SK-N-SH treated with all-trans-retinoic acid at 6 μM for 48 hours (cell line): Measurements from ENCODE around the gene PEMT.

ENCODE experiments used
- ATAC-seq: fragments of 200-7000 bp; cut with Tn5 transposase; 3 replicates; pipeline ENCODE4 v1.9.1; 2020; ENCODE audit warnings: mild to moderate bottlenecking, moderate library complexity
- ARNTL ChIP-seq: fragments of 450-650 bp; formaldehyde crosslinking; IDR thresholded peaks from 2 replicates; pipeline ENCODE4 v1.5.0; 2020; ENCODE audit warnings: low read depth, mild to moderate bottlenecking, moderate library complexity, borderline replicate concordance
- CREB5 ChIP-seq: fragments of 250-450 bp; sonication (Bioruptor Pico); IDR thresholded peaks from 2 replicates; pipeline ENCODE4 v1.5.1; 2020; ENCODE audit warnings: low read depth, mild to moderate bottlenecking, moderate library complexity
- CSDC2 ChIP-seq: fragments of 250-450 bp; sonication (Bioruptor Pico); IDR thresholded peaks from 2 replicates; pipeline ENCODE4 v1.5.0; 2020; ENCODE audit warnings: mild to moderate bottlenecking, moderate library complexity
- CSRNP3 ChIP-seq: fragments of 250-450 bp; sonication (Bioruptor Pico); IDR thresholded peaks from 2 replicates; pipeline ENCODE4 v1.5.1; 2021; ENCODE audit warnings: mild to moderate bottlenecking, moderate library complexity
- ESRRG ChIP-seq: fragments of 250-450 bp; sonication (Bioruptor Pico); IDR thresholded peaks from 2 replicates; pipeline ENCODE4 v1.6.1; 2021; ENCODE audit warnings: mild to moderate bottlenecking
- GLIS3 ChIP-seq: fragments of 250-450 bp; sonication (Bioruptor Pico); IDR thresholded peaks from 2 replicates; pipeline ENCODE4 v1.5.0; 2020; ENCODE audit warnings: mild to moderate bottlenecking, moderate library complexity
- ISL1 ChIP-seq: fragments of 250-450 bp; sonication (Bioruptor Pico); IDR thresholded peaks from 2 replicates; pipeline ENCODE4 v2.1.2; 2022; ENCODE audit warnings: mild to moderate bottlenecking, moderate library complexity
- OSR1 ChIP-seq: fragments of 250-450 bp; sonication (Bioruptor Pico); IDR thresholded peaks from 2 replicates; pipeline ENCODE4 v1.8.0; 2022; ENCODE audit warnings: moderate library complexity, mild to moderate bottlenecking, inconsistent platforms
- POU6F1 ChIP-seq: fragments of 250-450 bp; sonication (Bioruptor Pico); IDR thresholded peaks from 2 replicates; pipeline ENCODE4 v1.8.0; 2021; ENCODE audit warnings: low read depth, mild to moderate bottlenecking, moderate library complexity, borderline replicate concordance
- PPARA ChIP-seq: fragments of 250-450 bp; sonication (Bioruptor Pico); IDR thresholded peaks from 2 replicates; pipeline ENCODE4 v1.5.0; 2020; ENCODE audit warnings: mild to moderate bottlenecking, borderline replicate concordance
- SNAI2 ChIP-seq: fragments of 250-450 bp; sonication (Bioruptor Pico); IDR thresholded peaks from 2 replicates; pipeline ENCODE4 v1.5.0; 2020; ENCODE audit warnings: mild to moderate bottlenecking, moderate library complexity
- TCF4 ChIP-seq: fragments of 250-450 bp; sonication (Bioruptor Pico); IDR thresholded peaks from 2 replicates; pipeline ENCODE4 v1.8.0; 2021; ENCODE audit warnings: mild to moderate bottlenecking, moderate library complexity, borderline replicate concordance
- TSHZ2 ChIP-seq: fragments of 250-450 bp; sonication (Bioruptor Pico); IDR thresholded peaks from 2 replicates; pipeline ENCODE4 v1.5.0; 2020; ENCODE audit warnings: mild to moderate bottlenecking, moderate library complexity
- ZC3H10 ChIP-seq: fragments of 250-450 bp; sonication (Bioruptor Pico); IDR thresholded peaks from 2 replicates; pipeline ENCODE4 v1.5.1; 2021; ENCODE audit warnings: mild to moderate bottlenecking, moderate library complexity
- ZFP3 ChIP-seq: fragments of 250-450 bp; sonication (Bioruptor Pico); IDR thresholded peaks from 2 replicates; pipeline ENCODE4 v1.5.0; 2020; ENCODE audit warnings: mild to moderate bottlenecking, moderate library complexity
- ZNF565 ChIP-seq: fragments of 450-650 bp; formaldehyde crosslinking; conservative IDR thresholded peaks from 2 replicates; pipeline ENCODE4 v1.5.0; 2020; ENCODE audit warnings: low read depth, mild to moderate bottlenecking, moderate library complexity
- ZNF8 ChIP-seq: fragments of 450-650 bp; formaldehyde crosslinking; IDR thresholded peaks from 2 replicates; pipeline ENCODE4 v1.5.0; 2020; ENCODE audit warnings: mild to moderate bottlenecking, moderate library complexity

PEMT gene

GRCh38 chr17:17516941-17517720, 74.4 kb downstream of the PEMT start:
- no peak for TF ChIP-seq ZC3H10
- no peak for TF ChIP-seq POU6F1
- TF ChIP-seq ZNF8 (CRISPR knock-in tag) = no peak
- TF ChIP-seq GLIS3 (CRISPR knock-in tag) = no peak
- TF ChIP-seq CSDC2 (CRISPR knock-in tag) = no peak
- no peak for TF ChIP-seq ISL1 (CRISPR knock-in tag)
- TF ChIP-seq ARNTL (CRISPR knock-in tag) = no peak
- TF ChIP-seq SNAI2 (CRISPR knock-in tag) = no peak
- TF ChIP-seq CREB5 (CRISPR knock-in tag) = no peak
- no peak for TF ChIP-seq CSRNP3 (CRISPR knock-in tag)
- TF ChIP-seq TCF4 (CRISPR knock-in tag) = no peak
- TF ChIP-seq ESRRG (CRISPR knock-in tag) = no peak
- no peak for TF ChIP-seq ZNF565 (CRISPR knock-in tag)
- no peak for TF ChIP-seq TSHZ2 (CRISPR knock-in tag)
- TF ChIP-seq OSR1 = no peak
- no peak for TF ChIP-seq ZFP3 (CRISPR knock-in tag)
- TF ChIP-seq PPARA (CRISPR knock-in tag) = no peak
- ATAC-seq = no peak

- no peak for TF ChIP-seq POU6F1
- no peak for TF ChIP-seq SNAI2 (CRISPR knock-in tag)
- TF ChIP-seq, all 23 proteins: peak for 0
- no peak for ATAC-seq
These were observed 75.3 kb downstream of the PEMT start for GRCh38 chr17:17515934-17516930.
